Amniotic stem cell (primary cell): ENCODE data around the gene MCEMP1.

Source experiments
- DNase-seq: peaks from one replicate; lab custom pipeline; 2025; lab: John Stamatoyannopoulos, UW

MCEMP1 gene

DNA sequence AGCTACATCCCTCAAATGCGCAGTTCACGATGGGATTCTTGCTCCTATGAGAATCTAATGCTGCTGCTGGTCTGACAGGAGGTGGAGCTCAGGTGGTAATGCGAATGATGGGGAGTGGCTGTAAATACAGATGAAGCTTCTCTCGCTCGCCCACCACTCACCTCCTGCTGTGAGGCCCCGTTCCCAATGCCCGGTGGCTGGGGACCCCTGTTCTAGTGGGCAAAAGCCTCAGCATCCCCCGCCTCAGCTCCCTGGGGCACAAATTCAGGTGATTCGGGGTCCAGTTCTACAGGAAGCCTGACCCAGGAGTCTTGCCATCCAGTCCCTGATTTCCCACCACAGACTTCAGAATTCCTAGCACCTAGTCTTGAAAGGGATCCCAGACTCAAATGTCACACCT is 4.4 kb upstream of the MCEMP1 start:
- DNase-seq: no peak

DNA sequence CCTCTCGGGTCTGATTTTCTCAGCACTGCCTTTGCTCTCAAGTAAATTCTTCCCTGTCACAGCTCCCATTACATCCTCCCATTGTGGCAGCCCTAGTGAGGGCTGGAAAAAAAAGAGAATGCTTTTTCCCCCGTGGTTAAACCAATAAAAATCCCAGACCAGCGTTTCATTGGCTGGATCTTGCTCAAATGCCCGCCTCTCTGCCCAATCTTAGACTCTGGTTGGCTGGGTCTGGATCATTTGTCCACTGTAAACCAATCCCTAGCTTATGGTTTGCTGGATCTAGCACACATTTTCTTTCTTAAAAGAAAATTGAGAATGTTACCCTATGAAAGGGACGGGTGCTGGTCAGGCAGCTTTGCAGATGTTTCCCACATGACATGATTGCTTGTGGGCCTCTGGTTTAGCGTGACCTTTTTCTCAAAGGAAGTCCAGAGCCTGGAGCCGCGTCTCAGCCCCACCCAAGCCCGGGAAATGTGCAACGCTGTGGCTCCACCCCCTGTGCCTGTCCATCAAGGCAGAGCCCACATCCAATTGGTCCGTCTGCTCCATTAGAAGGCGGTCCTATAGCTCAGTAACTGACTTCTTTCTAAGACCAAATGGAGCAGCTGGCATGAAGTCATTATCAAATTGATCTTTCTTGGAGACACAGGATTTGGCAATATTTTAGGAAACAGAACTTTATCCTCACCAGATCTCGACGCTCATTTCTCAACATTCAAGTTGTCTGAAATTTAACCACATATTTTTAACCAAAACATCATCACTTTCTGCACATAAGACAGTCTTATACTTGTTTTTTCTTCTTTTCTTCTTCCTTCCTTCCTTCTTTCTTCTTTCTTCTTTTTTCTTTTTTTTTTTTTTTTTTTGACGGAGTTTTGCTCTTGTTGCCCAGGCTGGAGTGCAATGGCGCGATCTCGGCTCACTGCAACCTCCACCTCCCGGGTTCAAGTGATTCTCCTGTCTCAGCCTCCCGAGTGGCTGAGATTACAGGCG is 2.6 kb upstream of the MCEMP1 start:
- DNase-seq: no peak

DNA sequence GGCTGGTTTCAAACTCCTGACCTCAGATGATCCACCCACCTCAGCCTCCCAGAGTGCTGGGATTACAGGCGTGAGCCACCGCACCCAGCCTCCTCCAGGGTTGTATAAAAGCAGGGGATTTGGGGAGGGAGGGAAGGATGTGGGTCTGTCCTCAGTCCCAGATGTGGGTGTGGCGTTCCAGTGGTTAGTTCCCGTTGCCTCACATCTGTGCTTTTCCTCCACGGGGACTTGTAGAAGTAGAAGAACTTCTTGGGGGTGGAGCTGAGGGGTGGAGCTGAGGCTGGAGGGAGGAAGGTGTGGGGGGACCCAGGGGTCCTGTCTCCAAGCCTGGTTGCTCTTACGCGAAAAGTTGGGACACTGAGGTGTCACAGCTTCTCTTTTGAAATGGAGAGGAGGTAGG is 514 bp upstream of the MCEMP1 start:
- no peak for DNase-seq

DNA sequence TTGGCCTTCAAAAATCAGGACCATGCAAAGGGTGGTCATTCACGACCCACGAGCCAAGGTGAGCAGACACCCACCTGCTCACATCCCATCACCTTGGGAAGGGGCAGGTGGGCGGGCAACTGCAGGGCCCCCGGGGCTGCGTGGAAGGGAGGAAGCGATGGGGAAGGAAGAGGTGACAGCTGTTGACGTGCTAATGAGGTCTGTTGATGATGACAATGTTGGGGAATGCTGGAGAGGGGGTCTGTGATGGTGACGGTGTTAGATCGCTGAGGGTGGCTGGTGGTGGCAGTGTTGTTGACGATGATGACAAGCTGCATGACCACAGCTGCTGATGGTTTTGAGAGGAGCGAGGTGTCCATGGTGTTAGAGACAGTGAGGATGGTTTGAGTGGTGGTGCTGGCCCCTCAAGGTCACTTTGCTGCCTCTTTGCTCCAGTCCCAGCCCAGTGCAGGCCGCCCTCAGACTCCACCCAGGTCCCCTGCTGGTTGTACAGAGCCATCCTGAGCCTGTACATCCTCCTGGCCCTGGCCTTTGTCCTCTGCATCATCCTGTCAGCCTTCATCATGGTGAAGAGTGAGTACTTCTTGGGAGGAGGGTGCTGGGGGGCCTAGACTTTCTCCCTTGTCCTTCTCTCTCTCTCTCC is 900 bp downstream of the MCEMP1 start:
- DNase-seq: no peak

DNA sequence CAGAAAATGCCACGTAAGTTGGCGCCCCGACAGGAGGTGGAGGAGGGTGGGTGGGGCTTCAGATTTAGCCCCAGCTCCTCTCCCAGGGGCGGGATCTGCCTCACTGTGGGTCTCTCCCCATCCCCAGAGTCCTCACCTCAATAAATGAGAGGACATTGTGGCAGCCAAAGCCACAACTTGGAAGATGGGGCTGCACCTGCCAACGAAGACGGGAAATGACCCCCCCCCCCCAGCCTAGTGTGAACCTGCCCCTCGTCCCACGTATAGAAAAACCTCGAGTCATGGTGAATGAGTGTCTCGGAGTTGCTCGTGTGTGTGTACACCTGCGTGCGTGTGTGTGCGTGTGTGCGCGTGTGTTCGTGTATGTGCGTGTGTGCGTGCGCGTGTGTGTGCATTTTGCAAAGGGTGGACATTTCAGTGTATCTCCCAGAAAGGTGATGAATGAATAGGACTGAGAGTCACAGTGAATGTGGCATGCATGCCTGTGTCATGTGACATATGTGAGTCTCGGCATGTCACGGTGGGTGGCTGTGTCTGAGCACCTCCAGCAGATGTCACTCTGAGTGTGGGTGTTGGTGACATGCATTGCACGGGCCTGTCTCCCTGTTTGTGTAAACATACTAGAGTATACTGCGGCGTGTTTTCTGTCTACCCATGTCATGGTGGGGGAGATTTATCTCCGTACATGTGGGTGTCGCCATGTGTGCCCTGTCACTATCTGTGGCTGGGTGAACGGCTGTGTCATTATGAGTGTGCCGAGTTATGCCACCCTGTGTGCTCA is 2.3 kb downstream of the MCEMP1 start:
- no peak for DNase-seq

DNA sequence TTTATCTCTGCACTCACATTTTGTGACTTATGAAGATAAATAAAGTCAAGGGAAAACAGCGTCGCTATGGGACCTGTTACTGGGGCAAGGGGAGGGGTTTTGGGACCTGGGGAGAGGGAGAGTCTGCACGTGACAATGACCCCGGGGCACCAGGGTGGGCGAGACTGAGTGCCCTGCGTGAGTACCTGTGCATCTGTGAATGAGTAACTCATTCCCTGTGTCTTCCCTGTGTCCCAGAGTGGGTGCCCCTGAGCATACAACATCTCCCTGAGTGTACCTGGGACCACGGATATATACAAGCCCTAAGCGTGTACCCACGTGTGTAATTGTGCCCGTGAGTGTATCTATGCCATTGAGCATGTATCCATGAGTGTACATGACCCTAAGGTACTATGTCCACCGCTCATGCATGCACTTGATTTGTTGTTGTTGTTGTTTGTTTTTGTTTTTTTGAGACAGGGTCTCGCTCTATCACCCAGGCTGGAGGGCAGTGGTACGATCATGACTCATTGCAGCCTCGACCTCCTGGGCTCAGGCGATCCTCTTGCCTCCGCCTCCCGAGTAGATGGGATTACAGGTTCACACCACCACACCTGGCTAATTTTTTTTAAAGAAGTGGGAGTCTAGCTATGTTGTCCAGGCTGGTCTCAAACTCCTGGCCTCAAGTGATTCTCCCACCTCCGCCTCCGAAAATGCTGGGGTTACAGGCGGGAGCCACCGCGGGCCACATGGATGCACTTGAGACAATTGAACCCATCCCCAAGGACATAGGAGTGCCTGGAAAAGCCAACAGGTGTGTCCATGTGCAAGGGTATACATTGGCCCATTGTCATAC is 3.1 kb downstream of the MCEMP1 start:
- no peak for DNase-seq

DNA sequence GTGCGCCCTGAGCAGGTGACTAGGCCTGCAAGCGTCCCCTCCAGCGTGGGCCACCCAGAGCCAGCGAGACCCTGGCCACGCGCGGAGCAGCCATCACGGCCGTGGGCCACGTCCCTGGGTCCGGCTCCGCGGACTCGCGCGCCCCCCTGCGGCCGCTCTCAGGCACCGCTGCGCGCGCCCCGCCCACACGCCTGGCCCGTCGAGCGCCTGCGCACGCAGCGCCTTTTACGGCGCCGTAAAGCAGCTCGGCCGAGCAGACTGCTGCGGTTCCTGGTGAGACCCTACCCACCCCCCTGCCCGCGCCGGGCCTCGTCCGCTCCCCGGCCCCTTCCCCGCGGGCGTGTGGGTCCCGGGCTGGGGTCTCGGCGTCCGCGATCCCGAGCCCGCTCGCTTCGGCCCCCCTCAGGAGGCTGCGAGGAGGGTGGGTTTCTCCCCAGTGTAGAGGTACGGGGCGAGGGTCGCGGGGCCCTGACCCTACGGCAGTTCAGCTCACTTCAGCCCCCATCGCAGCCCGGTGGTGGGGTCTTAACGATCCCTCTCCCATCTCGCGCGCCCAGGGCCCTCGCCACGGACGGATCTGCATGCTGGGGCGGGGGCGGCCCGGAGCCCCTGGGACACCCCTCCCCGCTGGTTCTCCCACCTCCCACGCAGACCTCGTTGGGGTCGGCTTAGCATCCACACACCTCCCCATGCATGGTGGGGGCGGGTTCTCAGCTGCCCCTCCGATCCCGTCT is 3.9 kb downstream of the MCEMP1 start, which contains the start of gene TRAPPC5:
TSS of gene TRAPPC5 (plus strand) at position 228 of the 734 bp plus-strand sequence. CDS start 1,421 bp downstream, outside the sequence.
- peak; percentile 57 for DNase-seq

DNA sequence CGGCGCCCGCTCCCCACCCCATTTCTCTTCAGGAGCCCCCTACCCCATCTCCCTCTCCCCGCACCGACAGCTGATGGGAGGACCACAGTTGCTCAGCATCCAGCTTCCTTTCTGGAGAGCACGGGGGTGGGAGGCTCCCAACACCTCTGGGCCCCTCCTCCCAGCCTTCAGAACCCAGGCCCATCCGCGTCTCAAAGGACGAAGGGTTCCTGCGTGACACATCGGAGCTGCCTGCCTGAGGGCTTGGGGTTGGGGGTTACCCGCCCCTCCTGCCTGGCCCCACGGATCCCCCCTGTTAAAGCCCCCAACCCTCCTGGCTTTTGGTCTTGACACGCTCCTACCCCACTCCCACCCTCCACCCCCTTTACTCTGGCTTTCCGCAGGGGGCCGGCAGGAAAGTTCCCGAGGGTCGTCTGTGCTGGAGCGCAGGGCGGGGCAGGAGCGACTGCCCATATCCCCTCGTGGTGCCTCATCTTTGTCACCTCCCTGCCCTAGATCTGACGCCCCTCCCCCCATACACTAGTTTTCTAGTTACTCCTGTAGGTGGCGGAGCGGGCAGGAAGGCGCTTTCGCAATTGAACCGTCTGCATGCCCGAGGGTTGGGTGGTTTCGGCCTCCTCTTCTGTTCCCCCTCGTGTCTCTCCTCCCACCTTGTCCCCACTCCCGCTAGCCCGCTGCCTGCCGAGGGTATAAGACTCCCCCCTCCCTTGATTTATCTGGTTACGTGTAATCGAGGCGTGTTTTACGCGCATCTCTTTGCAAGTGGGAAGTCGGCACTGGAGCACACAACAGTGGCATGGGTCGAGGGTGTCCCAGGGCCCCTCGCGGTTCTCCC is 4.7 kb downstream of the MCEMP1 start:
- DNase-seq: peak; percentile 19

DNA sequence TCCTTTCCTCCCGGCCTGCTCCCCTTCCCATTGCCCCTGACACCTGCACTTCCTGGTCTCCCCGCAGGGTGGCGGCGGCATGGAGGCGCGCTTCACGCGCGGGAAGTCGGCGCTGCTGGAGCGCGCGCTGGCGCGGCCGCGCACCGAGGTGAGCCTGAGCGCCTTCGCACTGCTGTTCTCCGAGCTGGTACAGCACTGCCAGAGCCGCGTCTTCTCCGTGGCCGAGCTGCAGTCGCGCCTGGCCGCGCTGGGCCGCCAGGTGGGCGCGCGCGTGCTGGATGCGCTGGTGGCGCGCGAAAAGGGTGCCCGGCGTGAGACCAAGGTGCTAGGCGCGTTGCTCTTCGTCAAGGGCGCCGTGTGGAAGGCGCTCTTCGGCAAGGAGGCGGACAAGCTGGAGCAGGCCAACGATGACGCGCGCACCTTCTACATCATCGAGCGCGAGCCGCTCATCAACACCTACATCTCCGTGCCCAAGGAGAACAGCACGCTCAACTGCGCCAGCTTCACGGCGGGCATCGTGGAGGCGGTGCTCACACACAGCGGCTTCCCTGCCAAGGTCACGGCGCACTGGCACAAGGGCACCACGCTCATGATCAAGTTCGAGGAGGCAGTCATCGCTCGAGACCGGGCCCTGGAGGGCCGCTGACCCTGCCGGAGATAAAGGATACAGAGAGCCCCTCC is 5.4 kb downstream of the MCEMP1 start:
- no peak for DNase-seq

DNA sequence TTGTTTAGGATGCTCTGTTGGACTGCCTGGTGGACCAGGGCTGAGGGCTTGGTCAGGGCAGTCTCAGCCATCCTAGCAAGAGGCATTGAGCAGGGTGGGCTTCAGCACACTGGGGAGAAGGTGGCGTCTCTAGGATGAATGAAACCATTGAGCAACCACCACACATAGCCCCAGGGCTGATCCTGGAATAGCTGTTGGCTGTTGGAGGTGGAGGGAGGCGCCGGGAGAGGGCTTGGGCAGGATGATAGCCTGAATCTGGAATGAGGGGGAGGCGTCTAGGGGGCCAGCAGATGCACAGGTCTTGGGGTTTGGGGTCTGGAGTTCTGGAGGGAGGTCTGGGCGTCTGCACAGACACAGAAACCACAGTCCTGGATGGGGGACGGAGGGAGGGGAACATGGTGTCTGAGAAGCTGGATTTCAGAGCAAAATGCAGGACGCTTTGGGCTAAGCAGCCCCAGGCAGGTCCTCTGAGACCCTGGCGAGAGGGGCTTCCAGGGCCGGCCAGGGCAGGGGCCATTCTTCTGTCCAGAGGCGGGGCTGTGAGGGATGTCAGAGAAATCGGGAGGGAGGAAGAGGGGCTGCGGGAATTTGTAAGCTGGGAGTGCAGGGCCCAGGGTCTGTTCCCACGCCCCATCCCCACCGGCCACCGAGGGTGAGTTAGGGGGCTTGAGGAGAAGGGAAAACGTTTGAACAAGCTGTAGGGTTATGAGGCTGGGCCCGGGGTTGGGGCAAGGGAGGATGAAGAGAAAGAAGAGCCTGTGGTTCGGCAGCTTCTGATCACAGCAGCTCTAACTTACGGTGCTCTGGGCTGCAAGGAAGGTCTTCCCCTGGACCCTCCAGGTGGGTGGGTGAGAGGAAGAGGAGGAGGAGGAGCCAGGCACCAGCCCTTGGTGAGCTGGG is 8.9 kb downstream of the MCEMP1 start:
- no peak for DNase-seq

DNA sequence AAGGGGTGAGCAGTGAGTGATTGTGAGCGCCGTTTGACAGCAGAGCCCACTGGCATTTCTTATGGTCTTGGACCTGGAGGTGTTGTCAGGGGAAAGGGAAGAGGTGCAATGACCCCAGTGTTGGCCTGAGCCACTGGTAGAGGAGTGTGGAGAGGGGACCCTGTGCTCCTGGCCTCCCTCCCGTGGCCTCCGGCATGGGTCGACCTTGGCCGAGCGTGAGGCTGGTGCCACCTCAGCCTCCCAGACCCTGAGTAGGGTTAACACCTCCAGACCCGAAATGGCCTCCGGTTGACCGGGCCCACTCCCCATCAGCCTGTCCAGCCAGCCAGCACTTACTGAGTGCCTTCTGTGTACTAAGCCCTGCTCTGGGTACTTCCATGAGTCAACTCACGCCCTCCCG is 10.3 kb downstream of the MCEMP1 start:
- DNase-seq: no peak

DNA sequence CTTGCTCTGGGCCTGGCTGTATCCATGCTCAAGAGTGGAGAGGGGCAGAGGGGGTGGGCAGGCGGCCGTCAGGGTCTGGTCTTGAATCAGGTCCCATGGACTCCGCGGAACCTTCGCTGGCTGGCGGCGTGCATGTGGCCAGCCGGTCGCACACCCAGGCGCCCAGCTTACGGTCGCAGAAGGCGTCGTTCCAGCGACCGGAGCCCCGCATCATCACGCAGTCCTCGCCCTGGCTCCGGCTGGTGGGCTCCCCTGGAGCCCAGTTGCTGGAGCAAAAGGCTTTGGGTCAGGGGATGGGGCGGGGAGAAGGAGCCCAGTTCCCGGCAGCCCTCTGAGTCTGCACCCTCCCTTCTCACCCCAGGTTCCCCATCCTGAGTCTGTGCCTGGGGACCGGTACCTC is 12.3 kb downstream of the MCEMP1 start:
- DNase-seq: no peak

DNA sequence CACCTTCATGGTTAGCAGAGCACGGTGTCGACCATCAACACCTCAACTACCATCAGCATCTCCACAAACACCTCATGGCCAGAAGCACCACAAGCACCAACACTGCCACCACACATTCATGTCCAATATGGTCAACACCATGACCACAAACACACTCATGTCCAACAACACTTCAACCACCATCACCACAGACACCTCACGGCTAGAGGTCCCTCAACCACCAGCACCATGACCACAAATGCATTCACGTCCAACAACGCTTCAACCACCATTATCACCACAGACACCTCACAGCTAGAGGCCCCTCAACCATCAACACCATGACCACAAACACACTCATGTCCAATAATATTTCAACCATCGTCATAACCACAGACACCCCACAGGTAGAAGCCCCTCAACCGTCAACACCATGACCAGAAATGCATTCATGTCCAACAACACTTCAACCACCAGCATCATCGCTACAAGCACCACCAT is 13.9 kb downstream of the MCEMP1 start:
- no peak for DNase-seq

DNA sequence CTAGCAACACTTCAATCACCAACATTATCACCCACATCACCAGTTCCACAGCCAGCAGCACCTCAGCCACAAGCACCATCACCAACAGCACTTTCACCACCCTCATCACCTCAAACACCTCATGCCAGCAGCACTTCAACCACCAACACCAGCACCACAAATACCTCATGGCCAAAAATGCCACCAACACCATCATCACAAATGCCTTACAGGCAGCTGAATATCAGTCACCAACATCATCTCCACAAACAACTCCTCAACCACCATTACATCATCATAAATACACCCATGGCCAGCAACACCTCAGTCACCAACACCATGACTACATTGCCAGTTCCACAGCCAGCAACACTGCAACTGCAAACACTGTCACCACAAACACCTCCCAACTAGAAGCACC is 14.6 kb downstream of the MCEMP1 start:
- DNase-seq: no peak

DNA sequence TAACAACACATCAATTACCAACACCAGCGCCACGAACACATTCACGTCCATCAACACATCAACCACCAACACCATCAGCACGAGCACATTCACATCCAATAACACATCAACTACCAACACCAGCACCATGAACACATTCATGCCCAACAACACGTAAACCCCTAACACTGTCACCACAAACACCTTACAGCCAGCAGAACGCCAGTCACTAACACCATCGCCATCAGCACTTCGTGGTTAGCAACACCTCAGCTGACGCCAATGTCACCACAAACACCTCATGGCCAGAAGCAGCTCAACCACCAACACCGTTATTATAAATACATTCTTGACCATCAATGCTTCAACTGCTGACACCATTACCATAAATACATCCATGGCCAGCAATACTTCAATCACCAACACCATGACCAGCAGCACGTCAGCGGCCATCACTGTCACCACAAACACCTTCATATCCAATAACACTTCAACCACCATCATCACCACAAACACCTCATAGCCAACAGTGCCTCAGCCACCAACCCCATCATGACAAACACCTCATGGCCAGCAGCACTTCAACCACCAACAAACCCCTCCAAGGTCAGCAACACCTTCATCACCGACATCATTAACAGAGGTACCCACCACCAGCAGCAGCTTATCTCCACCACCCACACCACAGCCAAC is 15.7 kb downstream of the MCEMP1 start:
- no peak for DNase-seq

DNA sequence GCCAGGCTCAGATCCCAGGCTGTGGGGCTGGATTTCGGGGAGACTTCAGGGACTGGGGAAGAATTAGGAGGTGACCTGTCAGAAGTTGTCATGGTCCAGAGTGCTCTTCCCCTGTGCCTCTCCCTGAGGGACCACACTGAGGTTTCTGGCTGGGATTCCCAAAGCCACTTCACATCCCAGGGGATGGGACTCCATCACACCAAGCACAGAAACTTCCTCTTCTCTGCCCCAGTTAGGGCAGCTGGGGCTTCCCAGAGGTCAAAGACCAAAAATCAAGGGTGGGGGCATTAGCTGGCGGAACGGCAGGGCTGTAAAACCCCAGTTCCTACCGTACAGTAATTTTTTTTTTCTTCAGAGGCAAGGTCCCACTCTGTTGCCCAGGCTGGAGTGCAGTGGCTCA is 17.6 kb downstream of the MCEMP1 start:
- no peak for DNase-seq

DNA sequence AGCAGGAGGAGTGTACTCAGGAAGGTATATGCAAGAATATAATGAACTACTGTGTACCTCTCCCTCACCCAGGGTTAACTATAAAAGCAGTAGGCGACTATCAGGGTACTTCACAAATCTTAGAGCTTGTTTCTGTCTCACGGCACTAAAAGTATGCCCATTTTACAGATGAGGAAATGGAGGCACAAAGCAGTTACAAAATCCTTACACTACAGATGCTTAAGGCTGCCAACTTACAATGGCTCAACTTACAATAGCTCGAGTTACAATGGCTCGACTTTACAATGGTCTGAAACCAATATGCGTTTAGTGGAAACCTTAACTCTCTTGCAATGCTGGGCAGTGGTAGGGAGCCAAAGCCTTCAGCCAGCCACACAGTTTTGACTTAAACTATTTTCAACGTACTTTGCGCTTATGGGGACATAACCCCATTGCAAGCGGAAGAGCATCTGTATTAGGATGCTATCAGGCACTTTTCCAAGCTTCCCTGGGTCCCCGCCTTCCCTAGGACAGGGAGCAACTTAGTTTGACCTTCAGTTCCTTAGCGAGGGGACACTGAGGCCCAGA is 20.9 kb downstream of the MCEMP1 start:
- DNase-seq: no peak
